ENCODE data around the gene CYP39A1. TPM values are rescaled to one million over a fixed set of nuclear protein-coding genes. Genes with fewer than 3 reads are reported as not detected.

Gene CYP39A1
- total RNA-seq, 1 experiment from 2014 or later: 0.54 TPM

- Histone ChIP-seq H3K4me3 (replicated peaks in 1 of 2; ENCODE audit: low read depth in 1 of 2, low read length in 2 of 2) (no peak overlapping the region), H3K79me2 (ENCODE audit: insufficient read depth, low read length) (no peaks in the 10 kb centered on the region), H2AFZ (ENCODE audit: low read depth, low read length, poor library complexity, severe bottlenecking) (no peak overlapping the region), H3K9ac (ENCODE audit: low read length) (no peak overlapping the region), H3K27ac (ENCODE audit: low read depth, low read length) (no peak overlapping the region), H3K4me1 (ENCODE audit: control insufficient read depth in 1 of 2, insufficient read depth in 2 of 2, low read length in 2 of 2) (peaks cover 0 to under 1% of the 10 kb centered on the region in 2 experiments; a peak in 1 of 4 replicates), H3K36me3 (ENCODE audit: control insufficient read depth in 1 of 2, insufficient read depth in 2 of 2, low read length in 2 of 2) (no peaks in the 10 kb centered on the region), H3K9me3 (ENCODE audit: control insufficient read depth in 1 of 2, insufficient read depth in 1 of 2, low read depth in 1 of 2, low read length in 2 of 2) (no peaks in the 10 kb centered on the region), H3K27me3 (ENCODE audit: insufficient read depth, low read length) (no peaks in the 10 kb centered on the region), H3K4me2 (ENCODE audit: low read length) (no peak overlapping the region), H4K20me1 (ENCODE audit: insufficient read depth) (no peaks in the 10 kb centered on the region), H3K9me2 (ENCODE audit: insufficient read depth) (no peaks in the 10 kb centered on the region)
- no TSS peak for BruUV-seq (replicated peaks)
- ATAC-seq (no peak), DNase-seq (ENCODE audit: low read depth, low spot score) (no peak)
- intact Hi-C loops (cut with micrococcal nuclease): no loop called here
- ChIA-PET POLR2A (no interaction called here), CTCF (no interaction called here), RAD21 (ENCODE audit: low non-redundant PET in 1 of 2, low total read pairs in 2 of 2, uncharacterized antibody in 2 of 2, unreplicated experiment in 2 of 2) (no interaction called here)
- TF ChIP-seq ZFX (IDR thresholded peaks at IDR 0.05) (no peak), YY1 (IDR thresholded peaks at IDR 0.05; ENCODE audit: extremely low read depth, insufficient replicate concordance, low read depth, low read length) (no peak)
These were observed 65.7 kb downstream of the CYP39A1 start for GRCh38 chr6:46586906-46587305.

- DNase-seq (ENCODE audit: low read depth, low spot score) (no peak), ATAC-seq (no peak)
- no peak overlapping the region for H3K4me2 ChIP-seq (ENCODE audit: low read length)
- H2AFZ ChIP-seq (ENCODE audit: low read depth, low read length, poor library complexity, severe bottlenecking): no peak overlapping the region
- no peaks in the 10 kb centered on the region for H3K79me2 ChIP-seq (ENCODE audit: insufficient read depth, low read length)
- CTCF ChIA-PET: no interaction called here
- H4K20me1 ChIP-seq (ENCODE audit: insufficient read depth): no peaks in the 10 kb centered on the region
- H3K27ac ChIP-seq (ENCODE audit: low read depth, low read length): no peak overlapping the region
- no peak overlapping the region for H3K9ac ChIP-seq (ENCODE audit: low read length)
- RAD21 ChIA-PET (ENCODE audit: low non-redundant PET in 1 of 2, low total read pairs in 2 of 2, uncharacterized antibody in 2 of 2, unreplicated experiment in 2 of 2): no interaction called here
- no TSS peak for BruUV-seq (replicated peaks)
- no peaks in the 10 kb centered on the region for H3K9me2 ChIP-seq (ENCODE audit: insufficient read depth)
- peaks cover 0 to 6% of the 10 kb centered on the region in 2 experiments; a peak in 1 of 4 replicates for H3K4me1 ChIP-seq (ENCODE audit: control insufficient read depth in 1 of 2, insufficient read depth in 2 of 2, low read length in 2 of 2)
- no peaks in the 10 kb centered on the region for H3K36me3 ChIP-seq (ENCODE audit: control insufficient read depth in 1 of 2, insufficient read depth in 2 of 2, low read length in 2 of 2)
- no peak overlapping the region for H3K4me3 ChIP-seq (replicated peaks in 1 of 2; ENCODE audit: low read depth in 1 of 2, low read length in 2 of 2)
- TF ChIP-seq ELF1 (IDR thresholded peaks at IDR 0.05; ENCODE audit: borderline replicate concordance, low read depth) (no peak), FOSL1 (IDR thresholded peaks at IDR 0.05; ENCODE audit: low read depth) (no peak), REST (IDR thresholded peaks at IDR 0.05; ENCODE audit: low read depth) (no peak), POLR2A (IDR thresholded peaks at IDR 0.05; ENCODE audit: borderline replicate concordance, extremely low read depth, insufficient read depth, insufficient read length) (no peak)
- POLR2A ChIA-PET: no interaction called here
- no peaks in the 10 kb centered on the region for H3K27me3 ChIP-seq (ENCODE audit: insufficient read depth, low read length)
- no peaks in the 10 kb centered on the region for H3K9me3 ChIP-seq (ENCODE audit: control insufficient read depth in 1 of 2, insufficient read depth in 1 of 2, low read depth in 1 of 2, low read length in 2 of 2)
- intact Hi-C loops (cut with micrococcal nuclease): no loop called here
These were observed 68.0 kb downstream of the CYP39A1 start for GRCh38 chr6:46584586-46584985.
